OCI-LY1 (cell line): Measurements from ENCODE around the gene TRPV4.
"Not testable (repeated sequence)": the region's sequence is repeated elsewhere in the genome, so short reads cannot be mapped to it uniquely, and the experiment has no call there.

Source experiments
- EZH2 ChIP-seq: fragments of 200-600 bp; sonication (generic), shearing (Covaris generic); IDR thresholded peaks from 2 replicates; pipeline ENCODE4 v1.8.0; 2017; ENCODE audit warnings: borderline replicate concordance, mixed run types, mild to moderate bottlenecking, antibody characterized with exemption, low read length, moderate library complexity, mixed read lengths
- TF ChIP-seq, protein P1 (sequence below): fragments of 200-600 bp; sonication (generic), shearing (Covaris generic); IDR thresholded peaks from 2 replicates; pipeline ENCODE4 v1.5.1; 2017; ENCODE audit warnings: mild to moderate bottlenecking, antibody characterized with exemption, low read length, moderate library complexity, mixed read lengths

DNA sequence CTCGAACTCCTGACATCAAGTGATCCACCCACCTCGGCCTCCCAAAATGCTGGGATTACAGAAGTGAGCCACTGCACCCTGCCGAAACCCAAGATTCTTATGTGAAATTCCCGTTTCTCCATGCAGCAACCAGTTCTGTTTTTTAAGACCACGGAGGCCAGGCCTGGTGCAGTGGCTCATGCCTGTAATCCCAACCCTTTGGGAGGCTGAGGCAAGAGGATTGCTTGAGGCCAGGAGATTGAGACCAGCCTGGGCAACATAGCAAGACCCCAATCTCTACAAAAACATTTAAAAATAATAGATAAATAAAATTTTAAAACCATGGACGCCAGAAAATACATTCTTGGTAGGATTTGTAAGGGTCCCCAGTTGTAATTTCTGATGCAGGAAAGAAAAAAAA is 17.3 kb upstream of the TRPV4 start:
- TF ChIP-seq, protein P1, sequence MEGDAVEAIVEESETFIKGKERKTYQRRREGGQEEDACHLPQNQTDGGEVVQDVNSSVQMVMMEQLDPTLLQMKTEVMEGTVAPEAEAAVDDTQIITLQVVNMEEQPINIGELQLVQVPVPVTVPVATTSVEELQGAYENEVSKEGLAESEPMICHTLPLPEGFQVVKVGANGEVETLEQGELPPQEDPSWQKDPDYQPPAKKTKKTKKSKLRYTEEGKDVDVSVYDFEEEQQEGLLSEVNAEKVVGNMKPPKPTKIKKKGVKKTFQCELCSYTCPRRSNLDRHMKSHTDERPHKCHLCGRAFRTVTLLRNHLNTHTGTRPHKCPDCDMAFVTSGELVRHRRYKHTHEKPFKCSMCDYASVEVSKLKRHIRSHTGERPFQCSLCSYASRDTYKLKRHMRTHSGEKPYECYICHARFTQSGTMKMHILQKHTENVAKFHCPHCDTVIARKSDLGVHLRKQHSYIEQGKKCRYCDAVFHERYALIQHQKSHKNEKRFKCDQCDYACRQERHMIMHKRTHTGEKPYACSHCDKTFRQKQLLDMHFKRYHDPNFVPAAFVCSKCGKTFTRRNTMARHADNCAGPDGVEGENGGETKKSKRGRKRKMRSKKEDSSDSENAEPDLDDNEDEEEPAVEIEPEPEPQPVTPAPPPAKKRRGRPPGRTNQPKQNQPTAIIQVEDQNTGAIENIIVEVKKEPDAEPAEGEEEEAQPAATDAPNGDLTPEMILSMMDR, result not testable (repeated sequence)
- TF ChIP-seq EZH2, result not testable (repeated sequence)
